Panc1 (cell line): Measurements from ENCODE around the gene ARHGAP20. TPM values are rescaled to one million over a fixed set of nuclear protein-coding genes. Genes with fewer than 3 reads are reported as not detected.

Experiments used
- ATAC-seq: fragments of 200-7000 bp; cut with Tn5 transposase; 2 replicates; pipeline ENCODE4 v1.9.1; 2020; ENCODE audit warnings: mild to moderate bottlenecking, moderate library complexity
- BruUV-seq: library from RNA; stranded (reverse); fragments of 400-500 nt; replicated peaks from 2 replicates; lab custom pipeline; 2021; lab: Mats Ljungman, UMichigan
- CTCF ChIA-PET: fragments of 300-600 bp; sonication (Branson Sonifier 250); formaldehyde crosslinking; loops from one replicate; lab custom pipeline; 2022; ENCODE audit warnings: antibody characterized with exemption; lab: Charles Lee
- POLR2A ChIA-PET: fragments of 300-600 bp; sonication (Branson Sonifier 250); formaldehyde crosslinking; loops from one replicate; lab custom pipeline; 2022; ENCODE audit warnings: antibody characterized with exemption; lab: Charles Lee
- DNase-seq: peaks from one replicate; pipeline ENCODE4 v3.0.0-alpha.2; 2010; ENCODE audit warnings: low read depth, low spot score
- H3K27ac ChIP-seq: 2 replicates; pipeline ENCODE4 v1.5.1; 2011; ENCODE audit warnings: mild to moderate bottlenecking, low read length, inconsistent platforms
- H3K27me3 ChIP-seq: fragments of 200-500 bp; sonication (Bioruptor generic); 2 replicates; pipeline ENCODE4 v1.6.0; 2014; ENCODE audit warnings: low read length, inconsistent platforms; ENCODE audit not compliant: control insufficient read depth, insufficient read depth
- H3K36me3 ChIP-seq: fragments of 200-500 bp; sonication (Bioruptor generic); 2 replicates; pipeline ENCODE4 v1.5.1; 2014; ENCODE audit warnings: inconsistent platforms, mild to moderate bottlenecking, low read length, moderate library complexity; ENCODE audit not compliant: control insufficient read depth, insufficient read depth
- H3K4me1 ChIP-seq: 2 replicates; pipeline ENCODE4 v1.5.1; 2011; ENCODE audit warnings: inconsistent platforms, mild to moderate bottlenecking, low read length, moderate library complexity; ENCODE audit not compliant: control insufficient read depth, insufficient read depth
- H3K4me3 ChIP-seq, 2 experiments: 2 replicates each; pipeline ENCODE4 v1.5.1; 2011 to 2012; ENCODE audit warnings: low read depth in 2 of 2, low read length in 2 of 2, mild to moderate bottlenecking in 2 of 2, inconsistent platforms in 1 of 2, moderate library complexity in 1 of 2
- H3K9me3 ChIP-seq: fragments of 200-500 bp; sonication (Bioruptor generic); 2 replicates; pipeline ENCODE4 v1.5.1; 2014; ENCODE audit warnings: low read depth, mild to moderate bottlenecking, inconsistent platforms, low read length, moderate library complexity; ENCODE audit not compliant: control insufficient read depth, insufficient read depth
- CTCF ChIP-seq: fragments of 450-650 bp; IDR thresholded peaks from 2 replicates; pipeline ENCODE4 v1.5.1; 2017; ENCODE audit warnings: mild to moderate bottlenecking
- POLR2AphosphoS5 ChIP-seq: IDR thresholded peaks from 2 replicates; pipeline ENCODE4 v1.6.1; 2012; ENCODE audit warnings: mild to moderate bottlenecking, low read depth, low read length, moderate library complexity
- REST ChIP-seq, 2 experiments: IDR thresholded peaks; 2 replicates each; pipeline ENCODE4 v1.6.1; 2011 to 2012; ENCODE audit warnings: low read depth in 2 of 2, control low read depth in 1 of 2, low read length in 1 of 2, mild to moderate bottlenecking in 1 of 2, moderate library complexity in 1 of 2; ENCODE audit not compliant: insufficient read depth in 1 of 2
- SIN3A ChIP-seq: IDR thresholded peaks from 2 replicates; pipeline ENCODE4 v1.6.1; 2012; ENCODE audit warnings: low read depth, mild to moderate bottlenecking, low read length, moderate library complexity, borderline replicate concordance; ENCODE audit not compliant: insufficient read depth
- TCF7L2 ChIP-seq: IDR thresholded peaks from 2 replicates; pipeline ENCODE4 v1.6.1; 2011; ENCODE audit warnings: mild to moderate bottlenecking, low read depth, low read length, inconsistent platforms
- in situ Hi-C: cut with HindIII; loops from 2 replicates; pipeline ENCODE4 v1.10.0; 2016; ENCODE audit warnings: low sequenced_read_pairs, low pct_unique_long_range_greater_than_20kb
- intact Hi-C: fragments of 100-400 bp; cut with micrococcal nuclease; formaldehyde crosslinking; loops from one replicate; pipeline ENCODE4 v1.10.0; 2022; ENCODE audit not compliant: unreplicated experiment
- total RNA-seq: library from RNA; stranded (reverse); gene quantifications from one replicate; pipeline ENCODE4 v1.2.1, GENCODE V29; 2021; ENCODE audit not compliant: unreplicated experiment

ARHGAP20 gene
- total RNA-seq, 1 experiment from 2014 or later = 0.05 TPM

DNA sequence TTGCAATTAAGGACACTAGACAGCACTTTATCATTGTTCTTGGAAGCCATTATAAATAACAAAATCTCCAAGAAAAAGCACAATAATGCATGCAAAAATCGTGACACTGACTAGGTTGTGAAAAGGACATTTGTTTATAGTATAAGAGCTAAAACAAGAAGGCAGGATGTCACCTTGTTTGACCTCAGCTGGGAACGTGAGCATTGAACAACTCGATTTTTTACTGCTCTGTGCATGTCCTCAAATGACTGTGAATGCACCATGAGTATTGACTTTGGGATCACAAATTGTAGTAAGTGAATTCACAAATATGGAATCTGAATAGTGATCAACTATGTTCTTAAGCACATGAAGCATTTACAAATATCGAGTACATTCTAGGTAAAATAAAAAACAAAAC, 35.3 kb upstream of the ARHGAP20 start:
- DNase-seq (no peak), ATAC-seq (no peak)
- no peak for TF ChIP-seq REST (IDR thresholded peaks at IDR 0.05; ENCODE audit: insufficient read depth in 1 of 2, low read depth in 2 of 2, low read length in 1 of 2)
- no peak for TF ChIP-seq POLR2AphosphoS5
- no peak for TF ChIP-seq TCF7L2
- Histone ChIP-seq H3K27ac (no peak overlapping the region), H3K36me3 (no peaks in the 10 kb centered on the region), H3K9me3 (no peaks in the 10 kb centered on the region), H3K4me3 (no peak overlapping the region), H3K4me1 (no peaks in the 10 kb centered on the region), H3K27me3 (no peaks in the 10 kb centered on the region)
- no TSS peak for BruUV-seq
- in situ Hi-C loops = no loop called here
- intact Hi-C loops = no loop called here
- CTCF ChIA-PET = no interaction called here
- POLR2A ChIA-PET = no interaction called here

- no peak overlapping the region for H3K27ac ChIP-seq
- no peaks in the 10 kb centered on the region for H3K36me3 ChIP-seq
- in situ Hi-C loops (no loop called here), intact Hi-C loops (no loop called here)
- no peak overlapping the region for H3K4me3 ChIP-seq
- 0 out of 2 replicates have a peak, but pooled peaks have one; percentile 4 for TF ChIP-seq CTCF
- TF ChIP-seq POLR2AphosphoS5 = no peak
- ChIA-PET POLR2A (no interaction called here), CTCF (no interaction called here)
- no TSS peak for BruUV-seq
- H3K4me1 ChIP-seq = no peaks in the 10 kb centered on the region
- H3K27me3 ChIP-seq = 0 out of 2 replicates have a peak, but pooled peaks cover 2% of the 10 kb centered on the region
- H3K9me3 ChIP-seq = no peaks in the 10 kb centered on the region
- DNase-seq (no peak), ATAC-seq (no peak)
These were observed 26.4 kb upstream of the ARHGAP20 start for GRCh38 chr11:110738641-110739040.

GRCh38 chr11:110737593-110737992, 25.4 kb upstream of the ARHGAP20 start:
- Histone ChIP-seq H3K27me3 (0 out of 2 replicates have a peak, but pooled peaks cover 2% of the 10 kb centered on the region), H3K27ac (no peak overlapping the region), H3K9me3 (no peaks in the 10 kb centered on the region), H3K4me1 (no peaks in the 10 kb centered on the region), H3K4me3 (no peak overlapping the region), H3K36me3 (no peaks in the 10 kb centered on the region)
- no peak for DNase-seq
- in situ Hi-C loops (no loop called here), intact Hi-C loops (no loop called here)
- no TSS peak for BruUV-seq
- ChIA-PET CTCF (no interaction called here), POLR2A (no interaction called here)
- no peak for TF ChIP-seq TCF7L2
- no peak for TF ChIP-seq POLR2AphosphoS5
- TF ChIP-seq REST (IDR thresholded peaks at IDR 0.05; ENCODE audit: insufficient read depth in 1 of 2, low read depth in 2 of 2, low read length in 1 of 2) = no peak
- TF ChIP-seq SIN3A = no peak
- TF ChIP-seq CTCF = no peak
- ATAC-seq = no peak
